Kasumi-1 (cell line): Measurements from ENCODE around the gene BAK1.
A peak's percentile ranks its signal among the peaks of the same experiment; 100 is the strongest.
"Not testable (repeated sequence)": the region's sequence is repeated elsewhere in the genome, so short reads cannot be mapped to it uniquely, and the experiment has no call there.

ENCODE experiments used
- DNase-seq, 2 experiments: peaks; one replicate each; lab custom pipeline; 2025; lab: John Stamatoyannopoulos, UW

BAK1 gene

GRCh38 chr6:33607784-33608161 lies 27.7 kb upstream of the BAK1 start:
- DNase-seq: peak in 1 of 2 experiments; percentile 9

- DNase-seq: no peak
Measured at GRCh38 chr6:33607126-33607783, 27.2 kb upstream of the BAK1 start.

GRCh38 chr6:33606642-33607041 lies 26.6 kb upstream of the BAK1 start:
- no peak for DNase-seq

GRCh38 chr6:33604941-33605854 lies 25.1 kb upstream of the BAK1 start:
- no peak for DNase-seq

GRCh38 chr6:33602180-33602579 lies 22.1 kb upstream of the BAK1 start:
- DNase-seq: no peak

- no peak for DNase-seq
Measured at GRCh38 chr6:33600761-33601160, 20.7 kb upstream of the BAK1 start.

- no peak for DNase-seq
Measured at GRCh38 chr6:33599413-33599938, 19.4 kb upstream of the BAK1 start.

- DNase-seq: no peak
Measured at GRCh38 chr6:33597551-33598322, 17.7 kb upstream of the BAK1 start.

- DNase-seq: not testable (repeated sequence)
Measured at GRCh38 chr6:33596894-33597293, 16.8 kb upstream of the BAK1 start.

GRCh38 chr6:33595001-33595846 lies 15.1 kb upstream of the BAK1 start:
- DNase-seq: no peak

GRCh38 chr6:33593414-33593727 lies 13.3 kb upstream of the BAK1 start:
- DNase-seq: no peak

GRCh38 chr6:33592595-33593413 lies 12.7 kb upstream of the BAK1 start:
- DNase-seq: no peak

GRCh38 chr6:33592280-33592594 lies 12.2 kb upstream of the BAK1 start:
- DNase-seq: no peak

- DNase-seq: no peak
Measured at GRCh38 chr6:33591424-33592032, 11.5 kb upstream of the BAK1 start.

- no peak for DNase-seq
Measured at GRCh38 chr6:33590531-33591198, 10.6 kb upstream of the BAK1 start.

GRCh38 chr6:33589731-33590530 lies 9.9 kb upstream of the BAK1 start:
- DNase-seq: peak in 1 of 2 experiments; percentile 18

GRCh38 chr6:33589392-33589730 lies 9.3 kb upstream of the BAK1 start:
- no peak for DNase-seq

GRCh38 chr6:33588894-33589293 lies 8.8 kb upstream of the BAK1 start:
- DNase-seq: no peak

- no peak for DNase-seq
Measured at GRCh38 chr6:33587529-33587928, 7.5 kb upstream of the BAK1 start.
